ENCODE measurements around the gene KATNB1. TPM values are rescaled to one million over a fixed set of nuclear protein-coding genes. Genes with fewer than 3 reads are reported as not detected.
"Not testable (repeated sequence)": the region's sequence is repeated elsewhere in the genome, so short reads cannot be mapped to it uniquely, and the experiment has no call there.

KATNB1 gene
- total RNA-seq, 4 donors from 2014 or later, result 13.3 to 27.4 (median 18.1) TPM

DNA sequence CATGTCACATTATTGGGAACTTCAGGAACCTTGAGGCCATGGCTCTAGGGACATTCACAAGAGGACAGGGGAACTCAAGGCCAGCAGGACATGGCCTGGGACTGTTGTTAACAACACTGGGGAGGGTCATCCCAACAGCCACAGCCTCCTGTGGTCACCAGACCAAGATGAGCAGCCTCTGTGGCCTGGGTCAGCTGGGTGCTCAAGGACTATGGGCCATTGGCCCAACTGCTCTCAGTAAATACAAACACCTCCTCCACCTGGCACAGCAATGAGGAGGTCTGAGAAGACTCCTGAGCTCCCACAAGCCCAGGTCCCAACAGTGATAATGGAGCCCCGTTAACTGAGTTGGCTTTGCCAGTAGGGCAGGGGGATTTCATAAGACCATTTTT, 45.8 kb downstream of the KATNB1 start:
- no peak overlapping the region for H3K27ac ChIP-seq
- no peaks in the 10 kb centered on the region for H3K9me3 ChIP-seq
- no peak for DNase-seq
- H3K4me3 ChIP-seq, result no peak overlapping the region
- TF ChIP-seq, protein P1, sequence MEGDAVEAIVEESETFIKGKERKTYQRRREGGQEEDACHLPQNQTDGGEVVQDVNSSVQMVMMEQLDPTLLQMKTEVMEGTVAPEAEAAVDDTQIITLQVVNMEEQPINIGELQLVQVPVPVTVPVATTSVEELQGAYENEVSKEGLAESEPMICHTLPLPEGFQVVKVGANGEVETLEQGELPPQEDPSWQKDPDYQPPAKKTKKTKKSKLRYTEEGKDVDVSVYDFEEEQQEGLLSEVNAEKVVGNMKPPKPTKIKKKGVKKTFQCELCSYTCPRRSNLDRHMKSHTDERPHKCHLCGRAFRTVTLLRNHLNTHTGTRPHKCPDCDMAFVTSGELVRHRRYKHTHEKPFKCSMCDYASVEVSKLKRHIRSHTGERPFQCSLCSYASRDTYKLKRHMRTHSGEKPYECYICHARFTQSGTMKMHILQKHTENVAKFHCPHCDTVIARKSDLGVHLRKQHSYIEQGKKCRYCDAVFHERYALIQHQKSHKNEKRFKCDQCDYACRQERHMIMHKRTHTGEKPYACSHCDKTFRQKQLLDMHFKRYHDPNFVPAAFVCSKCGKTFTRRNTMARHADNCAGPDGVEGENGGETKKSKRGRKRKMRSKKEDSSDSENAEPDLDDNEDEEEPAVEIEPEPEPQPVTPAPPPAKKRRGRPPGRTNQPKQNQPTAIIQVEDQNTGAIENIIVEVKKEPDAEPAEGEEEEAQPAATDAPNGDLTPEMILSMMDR (IDR thresholded peaks at IDR 0.05), result no peak
- no peak for TF ChIP-seq POLR2A (IDR thresholded peaks at IDR 0.05)
- no peaks in the 10 kb centered on the region for H3K27me3 ChIP-seq
- H3K36me3 ChIP-seq, result no peaks in the 10 kb centered on the region
- H3K4me1 ChIP-seq, result no peaks in the 10 kb centered on the region
- intact Hi-C loops (cut with DNase I; ENCODE audit: low total_unique reads), result no loop called here

DNA sequence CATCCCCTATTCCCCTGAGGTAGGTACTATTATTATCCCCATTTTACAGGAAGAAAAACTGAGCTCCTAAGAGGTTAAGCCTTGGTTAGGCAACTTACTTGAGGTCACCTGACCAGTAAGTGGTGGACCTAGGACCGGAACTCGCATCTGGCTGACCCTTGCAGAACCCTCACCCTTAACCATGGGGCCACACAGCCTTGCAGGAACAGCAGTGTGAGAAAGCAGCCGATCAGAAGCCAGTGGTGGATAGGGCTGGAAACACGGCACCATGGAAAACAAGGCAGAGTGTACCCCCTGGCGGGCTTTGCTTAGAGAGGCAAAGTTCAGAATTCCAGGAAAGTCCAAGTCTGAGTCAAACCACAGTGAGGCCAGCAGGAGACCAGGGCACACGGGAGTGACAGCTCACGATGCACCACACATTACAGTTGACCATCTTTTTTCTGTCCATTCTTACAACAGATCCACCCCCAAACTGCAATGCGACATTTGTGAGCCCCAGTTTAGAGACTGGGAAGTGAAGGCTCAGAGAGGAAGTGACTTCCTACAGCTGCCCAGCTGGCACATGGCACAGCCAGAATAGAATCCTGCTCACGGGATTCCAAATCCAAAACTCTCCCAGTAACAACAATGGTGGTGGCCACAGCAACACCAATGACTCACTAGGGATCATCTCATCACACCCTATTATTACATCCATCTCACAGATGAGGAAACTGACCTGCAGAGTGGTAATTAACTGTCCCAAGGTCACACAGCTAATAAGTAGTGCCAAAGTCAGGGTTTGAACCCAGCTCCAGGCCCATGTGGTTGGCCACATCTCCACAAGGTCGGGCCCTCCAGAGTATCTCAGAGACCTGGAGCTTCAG, 46.4 kb downstream of the KATNB1 start:
- no peaks in the 10 kb centered on the region for H3K27me3 ChIP-seq
- TF ChIP-seq, protein P1 (IDR thresholded peaks at IDR 0.05), result no peak
- TF ChIP-seq POLR2A (IDR thresholded peaks at IDR 0.05), result no peak
- H3K9me3 ChIP-seq, result no peaks in the 10 kb centered on the region
- intact Hi-C loops (cut with DNase I; ENCODE audit: low total_unique reads), result no loop called here
- no peaks in the 10 kb centered on the region for H3K36me3 ChIP-seq
- no peak overlapping the region for H3K27ac ChIP-seq
- H3K4me3 ChIP-seq, result no peak overlapping the region
- H3K4me1 ChIP-seq, result peaks cover 0 to 2% of the 10 kb centered on the region in 2 donors
- no peak for DNase-seq

DNA sequence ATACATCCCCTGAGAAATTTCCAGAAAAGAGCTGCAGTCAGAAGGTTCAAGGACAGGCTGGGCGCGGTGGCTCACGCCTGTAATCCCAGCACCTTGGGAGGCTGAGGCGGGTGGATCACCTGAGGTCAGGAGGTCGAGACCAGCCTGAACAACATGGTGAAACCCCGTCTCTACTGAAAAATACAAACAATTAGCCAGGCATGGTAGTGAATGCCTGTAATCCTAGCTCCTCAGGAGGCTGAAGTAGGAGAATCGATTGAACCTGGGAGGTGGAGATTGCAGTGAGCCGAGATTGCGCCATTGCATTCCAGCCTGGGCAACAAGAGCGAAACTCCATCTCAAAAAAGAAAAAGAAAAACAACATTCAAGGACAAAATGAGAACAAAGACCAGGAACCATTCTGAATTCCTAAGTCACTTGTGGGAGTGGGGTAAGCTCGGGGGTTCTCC, 47.1 kb downstream of the KATNB1 start:
- H3K36me3 ChIP-seq; intact Hi-C loops (cut with DNase I; ENCODE audit: low total_unique reads); H3K4me1 ChIP-seq; DNase-seq; H3K27me3 ChIP-seq; H3K4me3 ChIP-seq; H3K27ac ChIP-seq; H3K9me3 ChIP-seq: not testable (repeated sequence)

DNA sequence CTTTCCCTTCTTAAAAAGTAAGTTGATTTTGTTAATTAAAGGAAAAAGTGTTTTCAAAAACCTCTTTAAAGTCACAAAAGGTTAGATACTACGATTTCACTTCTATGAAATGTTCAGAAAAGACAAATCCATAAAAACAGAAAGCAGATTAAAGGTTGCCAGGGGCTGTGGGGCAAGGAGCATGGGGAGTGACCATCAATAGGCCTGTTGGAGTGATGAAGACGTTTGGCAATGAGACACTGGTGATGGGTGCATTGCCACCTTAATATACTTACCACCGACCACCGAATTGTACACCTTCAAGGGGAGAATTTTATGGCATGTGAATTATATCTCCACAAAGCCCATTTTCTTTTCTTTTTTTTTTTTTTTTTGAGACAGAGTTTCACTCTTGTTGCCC, 47.5 kb downstream of the KATNB1 start:
- no peaks in the 10 kb centered on the region for H3K27me3 ChIP-seq
- H3K4me1 ChIP-seq, result peaks cover 0 to 7% of the 10 kb centered on the region in 2 donors
- H3K27ac ChIP-seq, result no peak overlapping the region
- H3K36me3 ChIP-seq, result no peaks in the 10 kb centered on the region
- H3K4me3 ChIP-seq, result no peak overlapping the region
- intact Hi-C loops (cut with DNase I; ENCODE audit: low total_unique reads), result no loop called here
- H3K9me3 ChIP-seq, result no peaks in the 10 kb centered on the region
- no peak for DNase-seq
- TF ChIP-seq, protein P1 (IDR thresholded peaks at IDR 0.05), result no peak
- no peak for TF ChIP-seq POLR2A (IDR thresholded peaks at IDR 0.05)

DNA sequence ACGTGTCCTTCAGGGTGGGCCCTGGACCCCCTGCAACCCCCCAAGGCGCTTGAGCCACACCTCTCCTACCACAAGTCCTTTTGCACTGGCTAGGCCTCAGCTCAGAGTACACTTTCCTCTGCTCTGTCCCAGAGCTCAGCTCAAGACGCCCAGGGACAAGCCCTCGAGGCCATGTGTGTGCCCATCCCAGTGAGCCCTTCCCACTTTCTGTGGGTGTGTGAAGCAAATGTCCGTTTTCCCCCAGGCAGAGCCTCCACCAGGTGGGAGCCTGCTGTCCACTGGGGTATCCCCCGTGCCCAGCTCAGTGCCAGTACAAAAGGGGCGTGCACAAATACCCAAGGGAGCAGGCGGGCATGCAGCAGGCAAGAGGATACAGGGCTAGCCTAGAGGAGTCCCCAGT, 48.3 kb downstream of the KATNB1 start:
- Histone ChIP-seq H3K27me3 (no peaks in the 10 kb centered on the region), H3K27ac (no peak overlapping the region), H3K4me3 (no peak overlapping the region), H3K9me3 (no peaks in the 10 kb centered on the region), H3K36me3 (no peaks in the 10 kb centered on the region), H3K4me1 (peaks cover 0 to 7% of the 10 kb centered on the region in 2 donors)
- TF ChIP-seq, protein P1 (IDR thresholded peaks at IDR 0.05), result no peak
- no peak for TF ChIP-seq POLR2A (IDR thresholded peaks at IDR 0.05)
- no peak for DNase-seq
- intact Hi-C loops (cut with DNase I; ENCODE audit: low total_unique reads), result no loop called here

Data from uterus (tissue), 4 donors.